ENCODE data around the gene CYP46A1. TPM values are rescaled to one million over a fixed set of nuclear protein-coding genes. Genes with fewer than 3 reads are reported as not detected.

CYP46A1 gene
- total and polyA plus RNA-seq, 7 donors, result 0.09 to 1.5 (median 0.50) TPM

- WGBS, 3 donors, result 56 to 60% (median 59%) methylated on average over 5 of the region's 5 CpGs
- intact Hi-C loops (cut with DNase I), result no loop called here
- TF ChIP-seq CTCF (IDR thresholded peaks at IDR 0.05), result no peak
Measured at GRCh38 chr14:99698642-99699041, 14.5 kb downstream of the CYP46A1 start.

GRCh38 chr14:99699085-99699760, 15.1 kb downstream of the CYP46A1 start:
- no peak overlapping the region for H3K4me3 ChIP-seq
- no peak overlapping the region for H3K27ac ChIP-seq
- H3K36me3 ChIP-seq (ENCODE audit: insufficient read depth in 1 of 2, low read depth in 1 of 2), result no peaks in the 10 kb centered on the region
- DNase-seq, result no peak
- H3K27me3 ChIP-seq (ENCODE audit: insufficient read depth in 3 of 3, low read length in 2 of 3), result no peaks in the 10 kb centered on the region
- H3K4me1 ChIP-seq, result no peaks in the 10 kb centered on the region
- WGBS, 3 donors, result 80 to 84% (median 82%) methylated on average over 12 of the region's 12 CpGs
- intact Hi-C loops (cut with DNase I), result no loop called here
- H3K9me3 ChIP-seq, result peaks cover 7% of the 10 kb centered on the region
- no peak for TF ChIP-seq CTCF (IDR thresholded peaks at IDR 0.05)
- ATAC-seq, result no peak

More at GRCh38 chr14:99698642-99699041, 14.5 kb downstream of the CYP46A1 start:
- Histone ChIP-seq H3K27me3 (ENCODE audit: insufficient read depth in 3 of 3, low read length in 2 of 3) (no peaks in the 10 kb centered on the region), H3K4me1 (no peaks in the 10 kb centered on the region), H3K9me3 (peaks cover 3% of the 10 kb centered on the region), H3K4me3 (no peak overlapping the region), H3K27ac (no peak overlapping the region), H3K36me3 (ENCODE audit: insufficient read depth in 1 of 2, low read depth in 1 of 2) (no peaks in the 10 kb centered on the region)
- ATAC-seq (no peak), DNase-seq (no peak)

- no peaks in the 10 kb centered on the region for H3K27me3 ChIP-seq (ENCODE audit: insufficient read depth in 3 of 3, low read length in 2 of 3)
- H3K36me3 ChIP-seq (ENCODE audit: insufficient read depth in 1 of 2, low read depth in 1 of 2), result no peaks in the 10 kb centered on the region
- intact Hi-C loops (cut with DNase I), result no loop called here
- WGBS, 3 donors, result 93 to 96% (median 93%) methylated on average over 16 of the region's 16 CpGs
- H3K9me3 ChIP-seq, result peaks cover 7% of the 10 kb centered on the region
- TF ChIP-seq CTCF (IDR thresholded peaks at IDR 0.05), result no peak
- DNase-seq (no peak), ATAC-seq (no peak)
- no peak overlapping the region for H3K27ac ChIP-seq
- H3K4me3 ChIP-seq, result no peak overlapping the region
- no peaks in the 10 kb centered on the region for H3K4me1 ChIP-seq
Measured at GRCh38 chr14:99699861-99700260, 15.8 kb downstream of the CYP46A1 start.

GRCh38 chr14:99700379-99700778, 16.3 kb downstream of the CYP46A1 start:
- no peaks in the 10 kb centered on the region for H3K27me3 ChIP-seq (ENCODE audit: insufficient read depth in 3 of 3, low read length in 2 of 3)
- no peak overlapping the region for H3K27ac ChIP-seq
- peaks cover 7% of the 10 kb centered on the region for H3K9me3 ChIP-seq
- DNase-seq, result no peak
- intact Hi-C loops (cut with DNase I), result no loop called here
- no peaks in the 10 kb centered on the region for H3K4me1 ChIP-seq
- no peak for TF ChIP-seq CTCF (IDR thresholded peaks at IDR 0.05)
- 95 to 97% (median 96%) methylated on average over 6 of the region's 6 CpGs for WGBS, 3 donors
- no peaks in the 10 kb centered on the region for H3K36me3 ChIP-seq (ENCODE audit: insufficient read depth in 1 of 2, low read depth in 1 of 2)
- H3K4me3 ChIP-seq, result no peak overlapping the region
- no peak for ATAC-seq

- ATAC-seq, result no peak
- H3K4me3 ChIP-seq, result no peak overlapping the region
Measured at GRCh38 chr14:99701260-99701659, 17.2 kb downstream of the CYP46A1 start.

More at GRCh38 chr14:99701260-99701659, 17.2 kb downstream of the CYP46A1 start:
- Histone ChIP-seq H3K27me3 (ENCODE audit: insufficient read depth in 3 of 3, low read length in 2 of 3) (peaks cover 0 to 1% (median 0%) of the 10 kb centered on the region in 3 donors), H3K27ac (no peak overlapping the region), H3K9me3 (peaks cover 7% of the 10 kb centered on the region), H3K4me1 (no peaks in the 10 kb centered on the region), H3K36me3 (ENCODE audit: insufficient read depth in 1 of 2, low read depth in 1 of 2) (no peaks in the 10 kb centered on the region)
- DNase-seq, result no peak
- TF ChIP-seq CTCF (IDR thresholded peaks at IDR 0.05), result no peak
- intact Hi-C loops (cut with DNase I), result no loop called here
- 94 to 100% (median 100%) methylated on average over 1 of the region's 1 CpG for WGBS, 3 donors

Data from psoas muscle (tissue), 8 donors.